SJSA1 (cell line): ENCODE measurements around the gene GPR143. TPM values are rescaled to one million over a fixed set of nuclear protein-coding genes. Genes with fewer than 3 reads are reported as not detected.
A peak's percentile ranks its signal among the peaks of the same experiment; 100 is the strongest.

Experiments used
- DNase-seq, 2 experiments: peaks; one replicate each; pipeline ENCODE4 v3.0.0-alpha.2; 2015 to 2020; ENCODE audit warnings: low spot score in 2 of 2, low read depth in 1 of 2
- H3K27ac ChIP-seq: fragments of 250-450 bp; sonication (Bioruptor Pico); 2 replicates; pipeline ENCODE4 v1.5.1; 2020; ENCODE audit warnings: mild to moderate bottlenecking, moderate library complexity
- H3K27me3 ChIP-seq: fragments of 250-450 bp; sonication (Bioruptor Pico); replicated peaks from 2 replicates; pipeline ENCODE4 v1.5.1; 2020; ENCODE audit warnings: mild to moderate bottlenecking, moderate library complexity
- H3K36me3 ChIP-seq: fragments of 250-450 bp; sonication (Bioruptor Pico); 2 replicates; pipeline ENCODE4 v1.5.1; 2020; ENCODE audit warnings: mild to moderate bottlenecking
- H3K4me1 ChIP-seq: fragments of 250-450 bp; sonication (Bioruptor Pico); replicated peaks from 2 replicates; pipeline ENCODE4 v1.6.1; 2021; ENCODE audit warnings: mild to moderate bottlenecking
- H3K4me3 ChIP-seq: fragments of 250-450 bp; sonication (Bioruptor Pico); 2 replicates; pipeline ENCODE4 v1.5.1; 2020; ENCODE audit warnings: mild to moderate bottlenecking
- H3K9me3 ChIP-seq: fragments of 250-450 bp; sonication (Bioruptor Pico); replicated peaks from 2 replicates; pipeline ENCODE4 v1.5.1; 2020; ENCODE audit warnings: mild to moderate bottlenecking
- total RNA-seq: library from RNA; depleted of rRNA; stranded (reverse); fragments of >200 nt; shearing (Covaris generic); gene quantifications from 2 replicates; pipeline ENCODE4 v1.2.3, GENCODE V29; 2014

The GPR143 gene
- total RNA-seq, 1 experiment from 2014 or later = not detected

DNA sequence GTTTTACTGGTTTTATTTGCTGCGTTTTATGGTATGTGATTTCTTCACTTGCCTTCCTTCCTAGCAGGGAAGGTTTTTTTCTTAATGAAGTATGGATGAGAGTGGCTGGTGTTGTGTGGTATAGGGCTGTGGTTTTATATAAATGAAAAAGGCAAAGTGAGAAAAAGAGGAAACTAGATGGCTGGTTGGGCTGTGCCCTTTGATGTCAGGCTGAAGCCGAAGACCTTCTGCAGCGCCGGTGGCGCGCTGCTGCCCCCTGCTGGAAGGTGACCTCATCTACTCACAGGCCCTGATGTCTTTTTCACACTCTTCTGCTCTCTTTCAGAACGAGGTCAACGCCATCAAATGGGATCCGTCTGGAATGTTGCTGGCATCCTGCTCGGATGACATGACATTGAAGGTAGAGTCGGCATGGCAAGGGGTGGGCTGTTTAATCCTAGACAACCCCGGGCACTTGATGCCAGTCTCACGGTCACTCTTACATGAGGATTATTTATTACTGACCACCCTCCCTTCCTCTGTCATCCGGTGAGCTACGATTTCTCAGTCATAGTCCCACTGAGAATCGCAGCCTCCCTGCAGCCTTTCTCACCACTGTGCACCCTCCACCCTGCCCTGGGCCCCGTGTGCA lies 56.6 kb downstream of the GPR143 start:
- no peak overlapping the region for H3K27ac ChIP-seq
- peaks cover 6% of the 10 kb centered on the region; the same call in 1 of the 2 replicates for H3K4me1 ChIP-seq
- DNase-seq = peak; percentile 44 to 60

DNA sequence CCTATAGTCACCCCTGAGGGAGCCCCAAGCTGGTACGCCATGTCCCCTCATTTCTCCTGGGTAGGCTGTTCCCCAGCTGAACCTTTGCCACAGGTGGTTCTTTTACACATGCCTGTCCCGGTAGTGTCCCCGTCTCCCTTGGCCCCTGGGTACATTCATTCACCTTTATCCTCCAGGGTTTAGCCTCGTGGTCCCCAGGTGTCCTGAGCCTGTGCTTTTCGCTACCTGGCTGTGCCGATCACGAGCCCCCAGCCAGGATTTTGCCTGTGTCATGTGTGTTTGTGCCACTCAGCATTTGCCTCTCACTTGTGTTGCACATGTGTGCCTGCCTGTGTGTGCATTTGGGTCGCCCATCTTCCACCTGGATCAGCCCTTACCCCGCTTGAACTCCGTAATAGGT lies 57.6 kb downstream of the GPR143 start:
- peaks cover 6% of the 10 kb centered on the region; the same call in 1 of the 2 replicates for H3K4me1 ChIP-seq
- H3K4me3 ChIP-seq = no peak overlapping the region
- DNase-seq = no peak
- H3K27ac ChIP-seq = no peak overlapping the region
- peaks cover 7% of the 10 kb centered on the region for H3K36me3 ChIP-seq
- no peaks in the 10 kb centered on the region for H3K27me3 ChIP-seq
- no peaks in the 10 kb centered on the region for H3K9me3 ChIP-seq

More for the DNA sequence above, 56.6 kb downstream of the GPR143 start:
- Histone ChIP-seq H3K9me3 (no peaks in the 10 kb centered on the region), H3K36me3 (peaks cover 7% of the 10 kb centered on the region), H3K4me3 (no peak overlapping the region), H3K27me3 (no peaks in the 10 kb centered on the region)

DNA sequence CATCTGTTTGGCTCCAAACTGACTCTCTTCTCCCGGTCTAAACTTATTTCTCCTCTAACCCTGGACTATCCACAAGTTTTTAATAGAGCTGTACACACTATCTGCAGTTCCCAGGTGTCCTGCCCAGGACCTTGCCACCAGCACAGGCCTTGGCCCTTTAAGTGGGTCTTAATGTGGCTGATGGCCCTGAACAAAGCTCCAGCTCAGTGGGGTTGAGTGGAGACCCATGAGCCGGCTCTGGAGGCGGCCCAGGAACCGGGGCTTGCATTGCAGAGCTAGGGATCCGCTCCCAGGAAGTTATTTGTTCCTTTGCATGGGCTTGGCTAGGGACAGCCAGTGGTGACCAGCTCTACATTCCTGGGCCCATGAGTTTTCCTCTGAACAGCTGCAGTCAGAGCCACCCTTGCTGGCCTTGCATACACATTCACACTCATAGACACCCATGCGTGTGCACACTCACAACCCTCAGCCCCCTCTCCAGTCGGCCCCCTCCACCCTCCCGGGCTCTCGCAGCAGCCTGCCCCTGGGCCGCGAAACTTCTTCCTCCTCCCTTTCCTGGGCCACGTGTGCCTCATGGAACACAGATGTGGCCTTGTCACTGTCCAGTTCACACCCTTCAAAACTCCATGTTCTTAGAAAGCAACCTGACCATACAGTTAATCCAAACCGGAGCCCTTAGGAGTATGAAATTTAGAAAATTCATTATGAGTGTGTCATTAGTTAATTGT lies 58.2 kb downstream of the GPR143 start:
- peaks cover 7% of the 10 kb centered on the region for H3K36me3 ChIP-seq
- H3K4me1 ChIP-seq = peaks cover 6% of the 10 kb centered on the region; the same call in 1 of the 2 replicates
- H3K9me3 ChIP-seq = no peaks in the 10 kb centered on the region
- no peak overlapping the region for H3K27ac ChIP-seq
- no peak overlapping the region for H3K4me3 ChIP-seq
- no peak for DNase-seq
- H3K27me3 ChIP-seq = no peaks in the 10 kb centered on the region

DNA sequence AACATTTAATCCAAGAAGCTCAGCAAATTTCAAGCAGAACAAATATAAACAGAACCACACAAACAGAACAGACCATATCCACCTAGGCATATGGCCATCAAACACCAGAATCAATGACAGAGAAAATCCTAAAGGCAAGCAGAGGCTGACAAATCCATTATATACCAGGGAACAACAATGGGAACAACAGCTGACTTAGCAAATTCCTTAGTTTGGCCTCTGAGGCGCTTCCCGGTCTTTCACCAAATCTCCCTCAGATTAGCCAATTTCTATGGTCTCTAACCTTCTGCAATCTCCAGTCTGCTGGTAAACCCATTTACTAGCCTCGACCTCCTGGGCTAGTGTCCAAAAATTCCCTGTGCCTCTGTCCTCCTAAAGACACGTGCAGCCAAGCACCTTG lies 59.2 kb downstream of the GPR143 start:
- no peak for DNase-seq

GRCh38 chrX:9704876-9705465 lies 60.7 kb downstream of the GPR143 start:
- DNase-seq = no peak
- Histone ChIP-seq H3K4me1 (peaks cover 6% of the 10 kb centered on the region; the same call in 1 of the 2 replicates), H3K4me3 (no peak overlapping the region), H3K9me3 (no peaks in the 10 kb centered on the region), H3K27me3 (no peaks in the 10 kb centered on the region), H3K36me3 (peaks cover 7% of the 10 kb centered on the region), H3K27ac (no peak overlapping the region)

More for the DNA sequence above, 59.2 kb downstream of the GPR143 start:
- H3K4me1 ChIP-seq = peaks cover 6% of the 10 kb centered on the region; the same call in 1 of the 2 replicates
- no peak overlapping the region for H3K27ac ChIP-seq
- no peaks in the 10 kb centered on the region for H3K9me3 ChIP-seq
- no peak overlapping the region for H3K4me3 ChIP-seq
- no peaks in the 10 kb centered on the region for H3K27me3 ChIP-seq
- peaks cover 7% of the 10 kb centered on the region for H3K36me3 ChIP-seq

GRCh38 chrX:9703406-9703805 lies 62.2 kb downstream of the GPR143 start:
- H3K36me3 ChIP-seq = no peaks in the 10 kb centered on the region; the same call in 1 of the 2 replicates
- H3K9me3 ChIP-seq = no peaks in the 10 kb centered on the region
- H3K27me3 ChIP-seq = no peaks in the 10 kb centered on the region
- no peak overlapping the region for H3K27ac ChIP-seq
- H3K4me1 ChIP-seq = no peaks in the 10 kb centered on the region
- no peak for DNase-seq
- H3K4me3 ChIP-seq = no peak overlapping the region

DNA sequence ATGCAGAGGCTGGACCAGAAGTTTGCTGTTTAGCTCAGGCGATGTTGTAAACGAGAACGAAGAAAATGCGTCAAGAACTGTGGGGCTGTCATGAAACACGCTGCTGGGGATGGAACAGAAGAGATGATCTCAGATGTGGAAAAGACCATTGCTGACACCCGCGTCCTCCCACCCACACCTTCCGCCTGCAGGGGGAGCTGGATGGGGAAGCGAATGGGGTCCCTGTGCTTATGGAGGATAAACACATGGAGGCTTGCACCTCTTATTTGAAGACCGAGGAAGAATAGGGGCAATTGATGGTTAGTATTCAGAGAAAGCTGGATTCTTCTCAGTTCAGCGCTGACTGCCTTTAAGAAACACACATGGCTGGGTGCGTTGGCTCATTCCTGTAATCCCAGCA lies 63.9 kb downstream of the GPR143 start:
- no peaks in the 10 kb centered on the region for H3K27me3 ChIP-seq
- H3K4me1 ChIP-seq = no peaks in the 10 kb centered on the region
- H3K27ac ChIP-seq = no peak overlapping the region
- no peak for DNase-seq
- no peaks in the 10 kb centered on the region; the same call in 1 of the 2 replicates for H3K36me3 ChIP-seq
- no peak overlapping the region for H3K4me3 ChIP-seq
- H3K9me3 ChIP-seq = no peaks in the 10 kb centered on the region

DNA sequence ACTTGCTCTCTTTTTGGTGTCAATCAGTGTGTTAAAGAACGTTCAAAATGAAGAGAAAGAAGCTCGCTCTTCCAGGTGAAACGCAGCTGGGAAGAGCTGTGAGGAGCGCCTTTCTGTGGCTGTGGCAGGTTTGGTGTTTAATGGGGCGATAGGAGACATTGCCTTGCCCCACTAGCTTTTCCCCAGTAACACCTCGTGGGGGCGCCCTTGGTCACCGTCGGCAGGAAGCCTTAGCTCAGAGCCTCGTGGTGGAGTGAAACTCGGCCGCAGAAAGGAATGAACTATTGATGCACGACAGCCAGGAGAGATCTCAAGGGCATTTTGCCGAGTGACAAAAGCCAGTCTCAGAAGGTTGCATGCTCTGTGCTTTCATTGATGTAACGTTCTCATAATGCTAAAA lies 65.1 kb downstream of the GPR143 start:
- no peak for DNase-seq
- H3K9me3 ChIP-seq = no peaks in the 10 kb centered on the region

GRCh38 chrX:9698576-9698975 lies 67.1 kb downstream of the GPR143 start:
- no peak for DNase-seq
- Histone ChIP-seq H3K9me3 (no peaks in the 10 kb centered on the region), H3K4me3 (no peak overlapping the region), H3K27ac (no peak overlapping the region), H3K27me3 (no peaks in the 10 kb centered on the region), H3K4me1 (no peaks in the 10 kb centered on the region), H3K36me3 (0 out of 2 replicates have a peak, but pooled peaks cover 4% of the 10 kb centered on the region)

More for the DNA sequence above, 65.1 kb downstream of the GPR143 start:
- Histone ChIP-seq H3K27ac (no peak overlapping the region), H3K4me3 (no peak overlapping the region), H3K4me1 (no peaks in the 10 kb centered on the region), H3K36me3 (no peaks in the 10 kb centered on the region; the same call in 1 of the 2 replicates), H3K27me3 (no peaks in the 10 kb centered on the region)

- H3K27ac ChIP-seq = no peak overlapping the region
- DNase-seq = no peak
- H3K9me3 ChIP-seq = no peaks in the 10 kb centered on the region
- no peak overlapping the region for H3K4me3 ChIP-seq
- H3K27me3 ChIP-seq = no peaks in the 10 kb centered on the region
- 0 out of 2 replicates have a peak, but pooled peaks cover 4% of the 10 kb centered on the region for H3K36me3 ChIP-seq
- no peaks in the 10 kb centered on the region for H3K4me1 ChIP-seq
Observed at GRCh38 chrX:9693307-9694001, 72.2 kb downstream of the GPR143 start.

DNA sequence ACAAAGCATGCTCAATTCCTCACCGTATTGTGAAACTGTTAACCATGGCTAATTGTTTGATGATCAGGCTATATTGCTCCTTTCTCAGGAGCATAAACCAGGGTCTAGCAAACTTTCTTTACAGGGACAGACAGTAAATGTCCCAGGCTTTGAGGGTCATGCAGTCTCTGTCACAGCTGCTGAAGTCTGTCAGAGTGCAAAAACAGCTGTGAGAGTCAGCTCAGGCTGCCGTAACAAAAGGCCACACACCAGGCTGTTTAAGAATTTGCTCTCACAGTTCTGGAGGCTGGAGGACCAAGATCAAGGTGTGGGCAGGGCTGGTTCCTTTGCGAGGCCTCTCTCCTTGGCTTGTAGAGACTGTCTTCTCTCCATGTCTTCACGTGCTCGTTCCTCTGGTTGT lies 75.6 kb downstream of the GPR143 start:
- no peak for DNase-seq
- H3K4me1 ChIP-seq = no peaks in the 10 kb centered on the region
- no peak overlapping the region for H3K4me3 ChIP-seq

GRCh38 chrX:9688833-9689232 lies 76.8 kb downstream of the GPR143 start:
- H3K4me1 ChIP-seq = no peaks in the 10 kb centered on the region
- no peaks in the 10 kb centered on the region for H3K9me3 ChIP-seq
- H3K27me3 ChIP-seq = no peaks in the 10 kb centered on the region
- no peak for DNase-seq
- no peak overlapping the region for H3K27ac ChIP-seq
- H3K36me3 ChIP-seq = no peaks in the 10 kb centered on the region
- H3K4me3 ChIP-seq = no peak overlapping the region

More for the DNA sequence above, 75.6 kb downstream of the GPR143 start:
- no peaks in the 10 kb centered on the region for H3K36me3 ChIP-seq
- no peaks in the 10 kb centered on the region for H3K9me3 ChIP-seq
- no peaks in the 10 kb centered on the region for H3K27me3 ChIP-seq
- no peak overlapping the region for H3K27ac ChIP-seq

GRCh38 chrX:9687899-9688298 lies 77.7 kb downstream of the GPR143 start:
- H3K4me3 ChIP-seq = no peak overlapping the region
- H3K4me1 ChIP-seq = no peaks in the 10 kb centered on the region
- no peaks in the 10 kb centered on the region for H3K27me3 ChIP-seq
- DNase-seq = no peak
- H3K36me3 ChIP-seq = no peaks in the 10 kb centered on the region
- H3K27ac ChIP-seq = no peak overlapping the region
- H3K9me3 ChIP-seq = no peaks in the 10 kb centered on the region
